ENCODE data around the gene ABCA13. TPM values are rescaled to one million over a fixed set of nuclear protein-coding genes. Genes with fewer than 3 reads are reported as not detected.

Gene ABCA13
- total RNA-seq, 6 experiments from 2014 or later: 0.43 to 2.6 (median 0.84) TPM

- Histone ChIP-seq H3K9me3 (no peaks in the 10 kb centered on the region), H3K27ac (no peak overlapping the region), H3K27me3 (no peaks in the 10 kb centered on the region), H3K4me1 (peaks cover 0 to 8% (median 0%) of the 10 kb centered on the region in 4 donors), H3K4me3 (no peak overlapping the region), H3K36me3 (no peaks in the 10 kb centered on the region)
- no peak for DNase-seq
- 79% methylated on average over 2 of the region's 2 CpGs for WGBS (ENCODE audit: insufficient coverage, low coverage, low lambda C conversion rate, missing lambda C conversion rate)
- intact Hi-C loops (cut with DNase I): no loop called here
- no peak for ATAC-seq
- TF ChIP-seq CTCF (IDR thresholded peaks at IDR 0.05) (no peak), POLR2A (IDR thresholded peaks at IDR 0.05) (no peak)
These were observed 216.7 kb downstream of the ABCA13 start for GRCh38 chr7:48387932-48388331.

- Histone ChIP-seq H3K4me3 (no peak overlapping the region), H3K4me1 (peaks cover 0 to 8% (median 0%) of the 10 kb centered on the region in 4 donors), H3K9me3 (no peaks in the 10 kb centered on the region), H3K27ac (no peak overlapping the region), H3K27me3 (no peaks in the 10 kb centered on the region), H3K36me3 (no peaks in the 10 kb centered on the region)
- TF ChIP-seq CTCF (IDR thresholded peaks at IDR 0.05) (no peak), POLR2A (IDR thresholded peaks at IDR 0.05) (no peak)
- DNase-seq: no peak
- intact Hi-C loops (cut with DNase I): no loop called here
- WGBS (ENCODE audit: insufficient coverage, low coverage, low lambda C conversion rate, missing lambda C conversion rate): 51% methylated on average over 4 of the region's 4 CpGs
- peak in 3 of 4 donors; percentile 32 to 57 (median 50) for ATAC-seq
These were observed 217.7 kb downstream of the ABCA13 start for GRCh38 chr7:48388911-48389310.

GRCh38 chr7:48389977-48390376, 218.7 kb downstream of the ABCA13 start:
- no peaks in the 10 kb centered on the region for H3K9me3 ChIP-seq
- WGBS (ENCODE audit: insufficient coverage, low coverage, low lambda C conversion rate, missing lambda C conversion rate): 25% methylated on average over 2 of the region's 2 CpGs
- peaks cover 0 to 8% (median 0%) of the 10 kb centered on the region in 4 donors for H3K4me1 ChIP-seq
- TF ChIP-seq POLR2A (IDR thresholded peaks at IDR 0.05) (no peak), CTCF (IDR thresholded peaks at IDR 0.05) (no peak)
- H3K27me3 ChIP-seq: no peaks in the 10 kb centered on the region
- no peak overlapping the region for H3K4me3 ChIP-seq
- peak in 2 of 4 donors; percentile 37 to 69 for ATAC-seq
- H3K27ac ChIP-seq: no peak overlapping the region
- no peaks in the 10 kb centered on the region for H3K36me3 ChIP-seq
- DNase-seq: no peak
- intact Hi-C loops (cut with DNase I): no loop called here

GRCh38 chr7:48390388-48391327, 219.4 kb downstream of the ABCA13 start:
- 53% methylated on average over 6 of the region's 6 CpGs for WGBS (ENCODE audit: insufficient coverage, low coverage, low lambda C conversion rate, missing lambda C conversion rate)
- DNase-seq (no peak), ATAC-seq (peak in 3 of 4 donors; percentile 37 to 60 (median 48))
- Histone ChIP-seq H3K4me1 (peaks cover 0 to 8% (median 0%) of the 10 kb centered on the region in 4 donors), H3K36me3 (no peaks in the 10 kb centered on the region), H3K4me3 (no peak overlapping the region), H3K9me3 (no peaks in the 10 kb centered on the region), H3K27me3 (no peaks in the 10 kb centered on the region), H3K27ac (no peak overlapping the region)
- TF ChIP-seq POLR2A (IDR thresholded peaks at IDR 0.05): no peak
- no peak for TF ChIP-seq CTCF (IDR thresholded peaks at IDR 0.05)
- intact Hi-C loops (cut with DNase I): no loop called here

Measured in right lobe of liver (tissue), 6 donors.